GM12872 (cell line): Measurements from ENCODE around the gene ZIC4.

Source experiments
- TF ChIP-seq, protein P1 (sequence below): IDR thresholded peaks from 3 replicates; pipeline ENCODE4 v1.5.1; 2011; ENCODE audit warnings: low read depth, mild to moderate bottlenecking, low read length, moderate library complexity; ENCODE audit not compliant: insufficient read depth

ZIC4 gene

DNA sequence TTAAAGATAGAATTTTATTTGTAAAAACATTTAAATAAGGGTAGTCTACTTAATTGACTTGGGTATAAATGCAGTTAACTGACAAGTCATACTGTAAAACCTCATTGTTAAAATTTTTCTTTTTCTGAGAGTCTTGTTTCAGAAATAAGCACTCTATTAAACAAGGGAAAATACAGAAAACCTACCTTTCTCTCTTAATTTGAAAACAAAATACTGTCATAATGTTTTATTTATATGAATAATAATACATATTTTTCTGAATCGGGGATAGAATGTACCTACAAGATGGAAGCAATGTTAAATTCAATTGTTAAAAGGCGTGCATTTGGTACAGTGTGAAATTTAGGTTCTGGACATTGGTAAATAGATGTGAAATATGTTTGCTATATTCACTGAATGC is 20.6 kb upstream of the ZIC4 start:
- TF ChIP-seq, protein P1, sequence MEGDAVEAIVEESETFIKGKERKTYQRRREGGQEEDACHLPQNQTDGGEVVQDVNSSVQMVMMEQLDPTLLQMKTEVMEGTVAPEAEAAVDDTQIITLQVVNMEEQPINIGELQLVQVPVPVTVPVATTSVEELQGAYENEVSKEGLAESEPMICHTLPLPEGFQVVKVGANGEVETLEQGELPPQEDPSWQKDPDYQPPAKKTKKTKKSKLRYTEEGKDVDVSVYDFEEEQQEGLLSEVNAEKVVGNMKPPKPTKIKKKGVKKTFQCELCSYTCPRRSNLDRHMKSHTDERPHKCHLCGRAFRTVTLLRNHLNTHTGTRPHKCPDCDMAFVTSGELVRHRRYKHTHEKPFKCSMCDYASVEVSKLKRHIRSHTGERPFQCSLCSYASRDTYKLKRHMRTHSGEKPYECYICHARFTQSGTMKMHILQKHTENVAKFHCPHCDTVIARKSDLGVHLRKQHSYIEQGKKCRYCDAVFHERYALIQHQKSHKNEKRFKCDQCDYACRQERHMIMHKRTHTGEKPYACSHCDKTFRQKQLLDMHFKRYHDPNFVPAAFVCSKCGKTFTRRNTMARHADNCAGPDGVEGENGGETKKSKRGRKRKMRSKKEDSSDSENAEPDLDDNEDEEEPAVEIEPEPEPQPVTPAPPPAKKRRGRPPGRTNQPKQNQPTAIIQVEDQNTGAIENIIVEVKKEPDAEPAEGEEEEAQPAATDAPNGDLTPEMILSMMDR = no peak

DNA sequence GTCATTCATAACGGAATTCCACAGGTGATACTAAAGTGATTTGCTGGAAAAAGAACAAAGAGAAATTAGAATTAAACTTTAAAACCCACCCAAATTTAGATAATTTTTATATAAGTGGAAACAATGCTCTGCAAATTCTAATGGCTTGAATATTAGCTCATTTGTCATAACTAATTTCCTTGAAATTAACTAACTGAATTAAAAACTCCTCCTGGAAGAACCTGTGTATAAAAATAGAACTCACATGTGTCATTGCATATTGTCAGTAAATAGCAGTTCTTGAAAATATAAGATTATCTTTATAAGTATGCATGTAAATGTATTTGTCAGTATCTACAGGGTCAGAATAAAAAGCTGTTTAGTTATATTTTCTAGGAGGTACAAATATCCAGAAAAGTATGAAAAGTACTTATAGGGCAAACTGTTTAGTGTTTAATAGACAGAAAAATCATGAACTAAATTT is 19.1 kb upstream of the ZIC4 start:
- TF ChIP-seq, protein P1 = no peak

- TF ChIP-seq, protein P1 = no peak
Measured at GRCh38 chr3:147424581-147425387, 18.4 kb upstream of the ZIC4 start.

- TF ChIP-seq, protein P1 = no peak
Measured at GRCh38 chr3:147423798-147424580, 17.6 kb upstream of the ZIC4 start.

DNA sequence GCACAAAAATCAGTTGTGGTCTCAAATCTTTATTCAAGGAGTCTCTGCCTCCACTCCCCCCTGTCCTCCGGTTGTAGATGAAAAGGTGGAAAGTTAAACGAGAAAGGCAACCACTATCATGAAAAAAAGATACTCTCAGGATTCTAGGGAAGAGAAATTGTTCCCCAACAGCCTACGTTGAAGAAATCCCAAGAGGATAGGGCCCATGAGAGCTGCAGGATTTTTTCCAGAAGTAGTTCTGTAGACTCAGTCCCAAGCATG is 17.1 kb upstream of the ZIC4 start:
- TF ChIP-seq, protein P1 = no peak

GRCh38 chr3:147422601-147423536 is 16.5 kb upstream of the ZIC4 start:
- TF ChIP-seq, protein P1 = no peak

DNA sequence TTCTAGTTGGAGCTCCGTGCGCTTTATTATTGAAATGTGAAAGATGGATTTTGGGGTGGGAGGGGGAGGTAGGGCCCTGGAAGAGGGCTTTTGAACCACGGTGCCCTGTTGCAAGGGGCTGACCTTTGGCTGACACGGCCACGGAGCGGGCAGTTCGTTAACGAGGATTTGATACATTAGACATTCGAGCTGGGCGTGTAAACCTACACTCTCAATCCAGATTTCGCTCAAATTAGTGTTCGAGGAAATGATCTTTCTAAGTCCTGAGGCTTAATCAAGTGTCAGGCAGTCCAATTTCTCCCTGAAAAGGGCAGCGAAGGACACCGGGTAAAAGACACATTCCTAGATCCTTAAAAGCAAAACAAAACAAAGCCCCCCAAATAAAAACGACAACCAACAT is 15.9 kb upstream of the ZIC4 start:
- TF ChIP-seq, protein P1 = no peak
